ENCODE data around the gene CDNF.

DNA sequence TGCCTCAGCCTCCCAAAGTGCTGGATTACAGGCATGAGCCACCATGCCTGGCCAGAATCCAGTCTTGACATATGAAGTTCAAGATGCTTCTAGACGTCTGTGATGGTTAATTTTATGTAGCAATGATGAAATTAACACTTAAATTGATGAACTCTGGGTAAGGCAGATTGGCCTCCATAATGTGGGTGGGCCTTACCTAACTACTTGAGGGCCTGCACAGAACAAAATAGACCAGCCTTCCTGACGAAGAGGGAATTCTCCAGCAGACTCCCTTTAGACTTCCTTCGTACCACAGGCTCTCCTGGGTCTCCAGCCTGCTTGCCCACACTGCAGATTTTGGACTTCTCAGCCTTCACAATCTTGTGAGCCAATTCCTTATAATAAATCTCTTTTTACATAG is 4.7 kb downstream of the CDNF start:
- TF ChIP-seq, protein P1, sequence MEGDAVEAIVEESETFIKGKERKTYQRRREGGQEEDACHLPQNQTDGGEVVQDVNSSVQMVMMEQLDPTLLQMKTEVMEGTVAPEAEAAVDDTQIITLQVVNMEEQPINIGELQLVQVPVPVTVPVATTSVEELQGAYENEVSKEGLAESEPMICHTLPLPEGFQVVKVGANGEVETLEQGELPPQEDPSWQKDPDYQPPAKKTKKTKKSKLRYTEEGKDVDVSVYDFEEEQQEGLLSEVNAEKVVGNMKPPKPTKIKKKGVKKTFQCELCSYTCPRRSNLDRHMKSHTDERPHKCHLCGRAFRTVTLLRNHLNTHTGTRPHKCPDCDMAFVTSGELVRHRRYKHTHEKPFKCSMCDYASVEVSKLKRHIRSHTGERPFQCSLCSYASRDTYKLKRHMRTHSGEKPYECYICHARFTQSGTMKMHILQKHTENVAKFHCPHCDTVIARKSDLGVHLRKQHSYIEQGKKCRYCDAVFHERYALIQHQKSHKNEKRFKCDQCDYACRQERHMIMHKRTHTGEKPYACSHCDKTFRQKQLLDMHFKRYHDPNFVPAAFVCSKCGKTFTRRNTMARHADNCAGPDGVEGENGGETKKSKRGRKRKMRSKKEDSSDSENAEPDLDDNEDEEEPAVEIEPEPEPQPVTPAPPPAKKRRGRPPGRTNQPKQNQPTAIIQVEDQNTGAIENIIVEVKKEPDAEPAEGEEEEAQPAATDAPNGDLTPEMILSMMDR (IDR thresholded peaks at IDR 0.05; ENCODE audit: low read length): no peak
- TF ChIP-seq EZH2 (IDR thresholded peaks at IDR 0.05; ENCODE audit: borderline replicate concordance, low read length): no peak

All from OCI-LY1 (cell line).